ENCODE measurements around the gene NUDT4.

Gene NUDT4

DNA sequence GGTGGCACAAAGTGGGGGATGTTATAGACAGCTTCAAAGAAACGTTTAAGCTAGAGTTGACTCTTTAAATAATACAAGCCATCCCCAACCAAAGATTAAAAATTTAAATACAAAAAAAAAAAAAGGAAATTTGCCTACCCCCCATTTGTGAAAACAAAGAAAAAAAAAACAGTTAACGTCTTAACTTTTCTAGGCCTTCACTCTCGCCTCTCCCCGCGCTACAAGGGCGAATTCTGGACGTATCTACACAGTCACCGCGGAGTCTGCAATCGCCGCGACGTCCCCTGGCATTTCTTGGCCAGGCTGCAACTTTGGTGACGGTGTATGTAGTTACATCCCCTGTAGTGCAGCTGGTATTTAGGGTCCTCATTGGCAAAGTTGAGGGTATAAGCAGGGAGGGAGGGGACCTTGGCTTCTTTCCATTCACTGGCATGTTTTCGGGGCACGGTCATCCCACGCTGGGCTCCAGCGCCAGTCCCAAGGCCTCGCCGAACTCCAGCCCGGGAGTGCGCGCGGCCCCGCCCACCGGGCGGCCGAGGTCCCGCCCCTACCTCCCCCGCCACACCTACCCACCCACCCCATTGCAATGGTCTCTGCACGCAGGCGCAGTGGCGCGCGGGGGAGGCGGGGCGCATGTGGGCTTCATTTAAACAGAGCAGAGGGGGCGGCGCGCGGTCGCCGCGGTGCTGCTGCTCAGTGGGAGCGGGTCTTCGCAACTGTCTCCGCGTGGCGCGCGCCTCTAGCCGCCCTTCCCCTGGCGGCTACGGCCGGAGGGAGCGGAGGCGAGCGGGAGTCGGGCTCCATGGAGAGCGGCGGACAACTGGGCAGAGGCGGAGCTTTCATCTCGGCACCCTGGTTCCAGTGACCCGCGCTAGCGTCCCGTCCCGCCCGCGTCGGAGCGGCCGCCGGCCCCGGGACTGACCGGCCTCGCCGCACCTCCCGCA, at the start of gene NUDT4:
Gene NUDT4 (plus strand): TSS at position 674 of the 944 bp plus-strand sequence. CDS start 398 bp downstream, outside the sequence.
- H3K4me3 ChIP-seq (ENCODE audit: low read depth, low read length), result peak within 1 kb of the TSS; percentile 74
- TF ChIP-seq, protein P1, sequence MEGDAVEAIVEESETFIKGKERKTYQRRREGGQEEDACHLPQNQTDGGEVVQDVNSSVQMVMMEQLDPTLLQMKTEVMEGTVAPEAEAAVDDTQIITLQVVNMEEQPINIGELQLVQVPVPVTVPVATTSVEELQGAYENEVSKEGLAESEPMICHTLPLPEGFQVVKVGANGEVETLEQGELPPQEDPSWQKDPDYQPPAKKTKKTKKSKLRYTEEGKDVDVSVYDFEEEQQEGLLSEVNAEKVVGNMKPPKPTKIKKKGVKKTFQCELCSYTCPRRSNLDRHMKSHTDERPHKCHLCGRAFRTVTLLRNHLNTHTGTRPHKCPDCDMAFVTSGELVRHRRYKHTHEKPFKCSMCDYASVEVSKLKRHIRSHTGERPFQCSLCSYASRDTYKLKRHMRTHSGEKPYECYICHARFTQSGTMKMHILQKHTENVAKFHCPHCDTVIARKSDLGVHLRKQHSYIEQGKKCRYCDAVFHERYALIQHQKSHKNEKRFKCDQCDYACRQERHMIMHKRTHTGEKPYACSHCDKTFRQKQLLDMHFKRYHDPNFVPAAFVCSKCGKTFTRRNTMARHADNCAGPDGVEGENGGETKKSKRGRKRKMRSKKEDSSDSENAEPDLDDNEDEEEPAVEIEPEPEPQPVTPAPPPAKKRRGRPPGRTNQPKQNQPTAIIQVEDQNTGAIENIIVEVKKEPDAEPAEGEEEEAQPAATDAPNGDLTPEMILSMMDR (IDR thresholded peaks at IDR 0.05; ENCODE audit: low read depth, low read length), result peak; percentile 9
- in situ Hi-C loops (cut with HindIII; ENCODE audit: low sequenced_read_pairs), result no loop called here
- DNase-seq (ENCODE audit: low read depth, low spot score), result peak; percentile 96

DNA sequence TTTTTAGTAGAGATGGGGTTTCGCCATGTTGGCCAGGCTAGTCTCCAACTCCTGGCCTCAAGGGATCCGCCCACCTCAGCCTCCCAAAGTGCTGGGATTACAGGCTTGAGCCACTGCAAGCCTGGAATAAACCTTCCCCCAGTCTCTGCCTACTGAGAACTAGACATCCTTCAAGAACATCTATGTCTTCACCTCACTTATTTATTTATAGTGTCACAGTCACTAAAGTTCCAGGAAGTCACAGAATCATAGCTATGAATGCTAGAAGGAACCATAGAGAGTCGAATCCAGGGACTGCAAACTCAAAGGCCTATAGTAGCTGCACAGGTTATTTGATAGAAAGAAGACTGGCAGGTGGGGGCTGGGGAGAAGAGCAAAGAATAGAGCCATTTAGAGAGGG, 44.7 kb upstream of the NUDT4 start:
- in situ Hi-C loops (cut with HindIII; ENCODE audit: low sequenced_read_pairs), result no loop called here

DNA sequence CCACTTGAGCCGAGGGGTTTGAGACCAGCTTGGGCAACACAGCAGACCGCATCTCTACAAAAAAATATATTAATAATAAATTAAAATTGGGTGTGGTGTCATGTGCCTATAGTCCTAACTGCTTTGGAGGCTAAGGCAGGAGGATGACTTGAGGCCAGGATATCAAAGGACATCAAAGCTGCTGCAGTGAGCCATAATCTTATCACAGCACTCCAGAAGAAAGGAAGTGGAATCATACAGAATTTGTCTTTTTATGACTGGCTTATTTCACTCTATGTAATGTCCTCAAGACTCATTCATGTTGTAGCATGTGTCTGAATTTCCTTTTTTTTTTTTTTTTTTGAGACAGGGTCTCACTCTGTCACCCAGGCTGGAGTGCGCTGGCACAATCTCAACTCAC, 43.9 kb upstream of the NUDT4 start:
- DNase-seq (ENCODE audit: low read depth, low spot score), result no peak
- in situ Hi-C loops (cut with HindIII; ENCODE audit: low sequenced_read_pairs), result no loop called here
- H3K4me3 ChIP-seq (ENCODE audit: low read depth, low read length), result no peak overlapping the region
- TF ChIP-seq, protein P1 (IDR thresholded peaks at IDR 0.05; ENCODE audit: low read depth, low read length), result no peak

More for the DNA sequence above, 44.7 kb upstream of the NUDT4 start:
- no peak overlapping the region for H3K4me3 ChIP-seq (ENCODE audit: low read depth, low read length)
- TF ChIP-seq, protein P1 (IDR thresholded peaks at IDR 0.05; ENCODE audit: low read depth, low read length), result no peak
- no peak for DNase-seq (ENCODE audit: low read depth, low spot score)

DNA sequence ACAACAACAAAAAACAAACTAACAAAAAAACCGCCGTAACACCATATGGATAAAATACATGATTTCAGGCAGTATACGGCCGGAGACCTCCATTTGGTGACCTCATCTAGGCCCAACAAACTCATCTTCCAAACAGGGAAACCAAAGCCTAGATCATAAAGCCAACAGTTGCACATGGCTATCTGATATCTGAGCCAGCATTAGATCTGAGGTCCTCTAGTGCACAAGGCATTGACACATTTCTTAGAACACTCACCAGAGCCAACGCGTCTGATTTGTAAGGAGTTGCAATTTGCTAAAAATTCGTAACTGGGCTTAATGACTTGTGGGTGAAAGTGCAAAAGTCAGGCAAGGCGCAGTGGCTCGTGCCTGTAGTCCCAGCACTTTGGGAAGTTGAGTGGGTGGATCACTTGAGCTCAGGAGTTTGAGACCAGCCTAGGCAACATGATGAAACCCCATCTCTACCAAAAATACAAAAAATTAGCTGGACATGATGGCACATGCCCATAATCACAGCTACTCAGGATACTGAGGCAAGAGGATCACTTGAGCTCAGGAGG, 42.0 kb upstream of the NUDT4 start:
- in situ Hi-C loops (cut with HindIII; ENCODE audit: low sequenced_read_pairs), result no loop called here
- TF ChIP-seq, protein P1 (IDR thresholded peaks at IDR 0.05; ENCODE audit: low read depth, low read length), result no peak
- no peak for DNase-seq (ENCODE audit: low read depth, low spot score)

DNA sequence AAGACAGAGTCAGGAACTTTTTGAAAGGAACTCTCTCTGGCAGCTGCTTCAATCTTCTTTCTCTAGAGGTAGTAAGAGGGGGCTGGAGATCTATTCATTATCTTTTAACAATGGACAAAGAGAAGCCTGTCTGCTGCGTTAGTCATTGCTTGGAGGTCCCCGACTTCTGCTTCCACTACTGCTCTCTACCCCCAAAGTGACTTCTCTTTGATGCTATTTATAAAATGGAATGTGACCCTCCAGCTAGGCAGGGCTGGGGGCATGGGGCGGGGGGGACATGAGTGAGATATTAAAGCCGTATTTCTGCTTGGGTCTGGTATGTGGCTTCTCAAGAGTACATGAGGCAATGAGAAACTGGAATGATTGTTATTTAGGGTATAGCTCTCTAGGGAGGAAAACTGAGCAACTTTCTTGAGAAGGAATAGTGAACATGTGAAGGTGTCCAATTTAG, 41.4 kb upstream of the NUDT4 start:
- in situ Hi-C loops (cut with HindIII; ENCODE audit: low sequenced_read_pairs), result no loop called here
- no peak overlapping the region for H3K4me3 ChIP-seq (ENCODE audit: low read depth, low read length)
- DNase-seq (ENCODE audit: low read depth, low spot score), result peak; percentile 70
- TF ChIP-seq, protein P1 (IDR thresholded peaks at IDR 0.05; ENCODE audit: low read depth, low read length), result no peak

More for the DNA sequence above, 42.0 kb upstream of the NUDT4 start:
- no peak overlapping the region for H3K4me3 ChIP-seq (ENCODE audit: low read depth, low read length)

DNA sequence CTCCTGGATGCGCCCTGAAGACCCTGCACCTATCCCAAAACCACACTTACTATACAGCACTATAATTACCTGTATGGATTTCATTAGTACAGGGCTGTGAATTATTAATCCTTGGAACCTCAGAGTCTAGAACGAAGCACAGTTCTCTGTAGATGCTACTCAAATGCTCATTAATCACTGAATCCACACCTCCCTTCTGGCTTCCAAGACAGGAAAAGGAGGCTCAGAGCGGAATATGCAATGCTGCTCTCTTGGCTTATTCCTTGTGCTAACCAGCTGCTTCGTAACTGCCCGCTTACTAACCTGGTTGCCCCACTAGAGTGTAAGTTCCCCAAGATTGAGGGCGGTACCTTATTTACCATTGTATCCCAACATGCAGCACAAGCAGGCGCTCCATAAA, 39.1 kb upstream of the NUDT4 start:
- in situ Hi-C loops (cut with HindIII; ENCODE audit: low sequenced_read_pairs), result no loop called here
- H3K4me3 ChIP-seq (ENCODE audit: low read depth, low read length), result no peak overlapping the region
- TF ChIP-seq, protein P1 (IDR thresholded peaks at IDR 0.05; ENCODE audit: low read depth, low read length), result no peak
- no peak for DNase-seq (ENCODE audit: low read depth, low spot score)

All from astrocyte of the spinal cord (primary cell).